Forelimb muscle (tissue), 1 donor: ENCODE measurements around the gene SCUBE3. TPM values are rescaled to one million over a fixed set of nuclear protein-coding genes. Genes with fewer than 3 reads are reported as not detected.

Experiments used
- DNase-seq: peaks from one replicate; pipeline ENCODE4 v3.0.0-alpha.2; 2013; ENCODE audit warnings: low read depth
- polyA plus RNA-seq: library from polyadenylated mRNA; unstranded; fragments of 120-200 nt; gene quantifications from one replicate; pipeline ENCODE4 v1.2.1, GENCODE V29; 2013; ENCODE audit not compliant: insufficient read length

The SCUBE3 gene
- polyA plus RNA-seq, 1 donor, result 0.82 TPM

DNA sequence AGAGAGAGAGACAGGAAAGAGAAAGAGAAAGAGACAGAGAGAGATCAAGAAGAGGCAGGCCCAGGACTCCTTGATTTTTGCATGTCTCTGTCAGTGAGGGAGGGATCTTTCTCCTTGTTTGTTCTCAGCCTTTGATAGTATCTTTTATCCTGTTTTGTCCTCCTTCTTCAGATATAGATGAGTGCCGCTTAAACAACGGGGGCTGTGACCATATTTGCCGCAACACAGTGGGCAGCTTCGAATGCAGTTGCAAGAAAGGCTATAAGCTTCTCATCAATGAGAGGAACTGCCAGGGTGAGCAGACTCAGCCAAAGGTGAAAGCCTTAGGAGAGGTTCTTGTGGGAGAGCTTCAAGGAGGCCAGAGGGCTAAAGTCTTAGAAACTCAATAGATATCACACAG is 25.8 kb downstream of the SCUBE3 start:
- DNase-seq, result no peak

DNA sequence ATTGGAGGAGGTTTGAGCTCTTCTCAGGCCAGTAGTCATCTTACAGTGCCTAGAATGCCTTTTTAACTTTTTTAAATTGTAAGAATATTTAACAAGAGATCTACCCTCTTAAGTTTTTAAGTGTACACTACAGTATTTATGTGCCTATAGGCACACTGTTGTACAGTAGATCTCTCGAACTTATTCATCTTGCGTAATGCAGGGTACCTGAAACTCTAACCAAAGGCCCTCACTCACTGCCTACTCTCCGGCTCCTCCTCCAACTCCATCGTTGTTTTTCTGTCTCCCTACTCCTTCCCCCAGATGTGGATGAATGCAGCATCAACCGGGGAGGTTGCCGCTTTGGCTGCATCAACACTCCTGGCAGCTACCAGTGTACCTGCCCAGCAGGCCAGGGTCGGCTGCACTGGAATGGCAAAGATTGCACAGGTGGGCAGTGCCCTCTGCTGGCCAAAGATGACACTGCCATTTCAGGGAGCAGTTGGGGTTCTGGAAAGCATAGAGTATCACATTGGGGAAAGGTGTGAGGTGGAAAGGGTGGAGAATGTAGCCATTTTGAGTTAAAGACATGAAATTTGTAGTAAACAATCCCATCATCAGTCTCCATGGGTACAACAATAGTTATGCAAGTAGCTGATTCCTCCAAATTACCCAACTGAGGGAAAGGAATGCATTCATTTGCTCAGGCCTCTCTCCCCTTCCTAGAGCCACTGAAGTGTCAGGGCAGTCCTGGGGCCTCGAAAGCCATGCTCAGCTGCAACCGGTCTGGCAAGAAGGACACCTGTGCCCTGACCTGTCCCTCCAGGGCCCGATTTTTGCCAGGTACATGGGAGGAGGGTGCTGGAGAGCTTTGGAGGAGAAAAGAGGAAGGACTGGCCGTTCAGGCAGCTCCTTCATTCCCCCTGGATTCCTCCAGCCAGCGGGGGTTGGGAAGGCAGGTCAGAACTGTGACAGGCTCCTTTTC is 27.4 kb downstream of the SCUBE3 start:
- no peak for DNase-seq

DNA sequence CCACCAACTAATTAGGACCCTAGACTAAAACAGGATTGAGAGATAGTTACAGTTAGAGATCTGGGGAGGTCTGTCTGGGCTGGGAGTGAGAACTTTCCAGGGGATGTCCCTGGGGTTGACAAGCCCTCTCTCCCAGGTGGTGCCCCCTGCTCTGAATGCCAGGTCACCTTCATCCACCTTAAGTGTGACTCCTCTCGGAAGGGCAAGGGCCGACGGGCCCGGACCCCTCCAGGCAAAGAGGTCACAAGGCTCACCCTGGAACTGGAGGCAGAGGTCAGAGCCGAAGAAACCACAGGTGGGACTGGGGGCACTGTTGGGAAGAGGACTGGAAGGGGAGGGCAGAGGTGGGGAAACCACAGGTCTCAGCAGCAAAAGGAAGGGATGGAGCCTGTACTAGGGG is 28.7 kb downstream of the SCUBE3 start:
- DNase-seq, result no peak

DNA sequence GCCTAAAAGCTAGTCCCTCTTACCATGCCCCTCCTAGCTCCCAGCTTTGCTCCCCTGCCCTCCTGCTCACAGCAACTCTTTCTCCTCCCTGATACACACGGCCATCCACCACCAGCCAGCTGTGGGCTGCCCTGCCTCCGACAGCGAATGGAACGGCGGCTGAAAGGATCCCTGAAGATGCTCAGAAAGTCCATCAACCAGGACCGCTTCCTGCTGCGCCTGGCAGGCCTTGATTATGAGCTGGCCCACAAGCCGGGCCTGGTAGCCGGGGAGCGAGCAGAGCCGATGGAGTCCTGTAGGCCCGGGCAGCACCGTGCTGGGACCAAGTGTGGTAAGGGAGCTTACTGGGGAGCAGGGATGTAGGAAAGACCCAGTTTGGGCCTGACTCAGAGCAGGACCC is 29.1 kb downstream of the SCUBE3 start:
- DNase-seq, result no peak

DNA sequence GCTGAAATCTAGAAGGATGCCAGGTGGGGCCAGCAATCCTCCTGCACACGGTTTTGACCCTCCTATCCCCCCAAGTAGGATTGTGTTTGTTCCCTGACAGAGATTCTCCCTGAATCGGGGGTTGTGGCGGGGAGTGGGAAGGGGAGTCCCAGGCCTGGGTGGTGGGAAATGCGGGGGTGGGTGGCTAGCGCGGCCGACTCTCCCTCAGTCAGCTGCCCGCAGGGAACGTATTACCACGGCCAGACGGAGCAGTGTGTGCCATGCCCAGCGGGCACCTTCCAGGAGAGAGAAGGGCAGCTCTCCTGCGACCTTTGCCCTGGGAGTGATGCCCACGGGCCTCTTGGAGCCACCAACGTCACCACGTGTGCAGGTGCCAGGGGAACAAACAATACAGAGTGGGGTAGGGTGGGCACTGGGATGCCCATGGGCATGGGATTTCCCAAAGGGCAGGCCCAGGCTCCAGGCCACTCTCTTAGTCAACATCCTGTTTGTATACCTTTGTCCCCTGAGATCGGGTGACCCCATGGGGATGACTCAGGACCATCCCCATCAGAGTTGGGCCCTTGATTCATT is 29.7 kb downstream of the SCUBE3 start:
- no peak for DNase-seq

DNA sequence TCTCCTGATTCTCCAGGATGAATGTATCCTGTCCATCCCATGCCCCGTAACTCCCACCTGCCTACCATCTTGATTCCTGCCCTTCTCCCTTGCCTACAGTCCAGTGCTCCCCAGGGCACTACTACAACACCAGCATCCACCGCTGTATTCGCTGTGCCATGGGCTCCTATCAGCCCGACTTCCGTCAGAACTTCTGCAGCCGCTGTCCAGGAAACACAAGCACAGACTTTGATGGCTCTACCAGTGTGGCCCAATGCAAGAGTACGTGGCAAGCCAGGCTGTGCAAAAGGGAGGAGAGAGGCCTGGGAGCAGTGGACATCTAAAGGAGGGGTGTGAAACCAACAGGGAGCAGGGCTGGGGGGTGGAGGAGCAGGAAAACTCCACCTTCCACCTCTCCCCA is 30.8 kb downstream of the SCUBE3 start:
- DNase-seq, result no peak

DNA sequence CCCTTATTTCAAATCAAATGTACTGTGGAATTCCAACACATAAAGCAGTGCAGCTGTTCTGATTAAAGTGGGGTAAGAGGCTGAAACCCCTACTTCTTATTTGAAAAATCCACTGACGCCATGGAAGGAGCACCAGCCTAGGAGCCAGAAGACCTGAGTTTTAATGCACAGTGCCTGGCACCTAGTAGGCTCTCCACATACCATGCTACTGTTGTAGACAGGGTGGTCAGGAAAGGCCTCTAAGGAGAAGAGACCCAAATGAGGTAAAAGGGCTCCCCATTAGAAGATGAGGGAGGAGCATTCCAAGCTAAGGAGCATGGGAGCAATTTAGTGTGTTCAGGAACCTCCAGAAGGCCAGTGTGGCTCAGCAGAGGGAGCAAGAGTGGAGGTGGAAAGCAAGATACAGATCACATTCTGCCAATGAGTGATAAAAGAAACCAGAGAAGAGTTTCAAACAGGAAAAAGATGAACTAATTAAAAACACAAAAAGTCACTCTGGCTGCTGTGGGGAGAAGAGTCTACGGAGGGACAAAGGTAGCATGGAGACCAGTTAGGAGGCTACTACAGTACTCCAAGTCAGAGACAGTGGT is 34.0 kb downstream of the SCUBE3 start:
- DNase-seq, result no peak

DNA sequence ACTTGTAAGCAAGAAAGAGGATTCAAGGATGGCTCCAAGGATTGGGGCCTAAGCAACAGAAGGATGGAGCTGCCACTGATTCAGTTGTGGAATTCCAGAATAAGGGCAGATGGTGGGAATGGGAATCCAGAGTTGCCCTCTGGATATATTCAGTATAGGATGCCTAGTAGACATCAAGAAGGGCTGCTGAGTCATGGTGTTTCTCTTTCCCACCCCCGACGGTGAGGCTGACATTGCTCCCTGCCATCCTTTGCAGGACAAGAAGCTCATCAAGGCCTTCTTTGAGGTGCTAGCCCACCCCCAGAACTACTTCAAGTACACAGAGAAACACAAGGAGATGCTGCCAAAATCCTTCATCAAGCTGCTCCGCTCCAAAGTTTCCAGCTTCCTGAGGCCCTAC is 34.5 kb downstream of the SCUBE3 start:
- no peak for DNase-seq

DNA sequence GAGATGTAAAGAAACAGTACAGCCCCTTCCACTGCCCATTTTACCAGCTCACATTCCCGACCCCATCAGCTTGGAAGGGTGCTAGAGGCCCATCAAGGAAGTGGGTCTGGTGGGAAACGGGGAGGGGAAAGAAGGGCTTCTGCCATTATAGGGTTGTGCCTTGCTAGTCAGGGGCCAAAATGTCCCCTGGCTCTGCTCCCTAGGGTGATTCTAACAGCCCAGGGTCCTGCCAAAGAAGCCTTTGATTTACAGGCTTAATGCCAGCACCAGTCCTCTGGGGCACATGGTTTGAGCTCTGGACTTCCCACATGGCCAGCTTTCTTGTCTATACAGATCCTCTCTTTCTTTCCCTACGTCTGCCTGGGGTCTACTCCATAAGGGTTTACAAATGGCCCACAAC is 35.2 kb downstream of the SCUBE3 start:
- DNase-seq, result no peak

DNA sequence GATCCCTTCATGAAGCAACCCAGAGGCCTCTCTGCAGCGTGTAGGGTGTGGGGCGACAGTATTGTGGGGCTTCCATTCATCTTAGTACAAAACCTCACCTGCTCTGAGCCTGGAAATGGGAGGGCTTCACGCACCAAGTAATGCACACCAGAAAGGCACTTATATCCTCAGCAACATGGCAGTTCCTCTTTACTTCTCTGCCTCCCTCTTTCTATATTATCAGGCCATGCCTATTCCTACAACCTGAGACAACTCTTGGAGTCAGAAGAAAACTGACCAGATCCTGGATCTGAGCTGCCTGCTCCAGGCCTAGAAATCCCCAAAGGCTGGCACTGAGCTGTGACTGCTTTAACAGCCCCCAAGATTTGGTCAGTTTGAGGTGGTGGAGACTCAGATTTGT is 38.2 kb downstream of the SCUBE3 start:
- DNase-seq, result no peak

DNA sequence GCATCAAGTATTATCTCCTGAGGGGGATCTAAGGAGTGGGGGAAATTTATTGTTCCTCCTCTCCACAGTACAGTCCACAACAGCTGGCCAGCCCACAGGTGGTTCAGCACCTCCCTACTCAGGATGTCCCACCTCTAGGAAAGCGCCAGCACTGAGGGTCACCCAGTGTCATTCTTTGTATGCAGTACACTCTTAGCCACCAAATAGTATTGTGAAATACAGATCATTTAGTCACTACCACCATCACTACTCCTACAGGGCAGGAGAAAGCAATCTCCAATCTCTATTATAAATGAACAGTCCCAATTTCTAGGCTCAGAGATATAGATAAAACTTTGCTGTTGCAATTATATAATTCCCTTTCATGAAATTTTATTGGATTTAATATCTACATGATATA is 39.5 kb downstream of the SCUBE3 start:
- DNase-seq, result no peak

DNA sequence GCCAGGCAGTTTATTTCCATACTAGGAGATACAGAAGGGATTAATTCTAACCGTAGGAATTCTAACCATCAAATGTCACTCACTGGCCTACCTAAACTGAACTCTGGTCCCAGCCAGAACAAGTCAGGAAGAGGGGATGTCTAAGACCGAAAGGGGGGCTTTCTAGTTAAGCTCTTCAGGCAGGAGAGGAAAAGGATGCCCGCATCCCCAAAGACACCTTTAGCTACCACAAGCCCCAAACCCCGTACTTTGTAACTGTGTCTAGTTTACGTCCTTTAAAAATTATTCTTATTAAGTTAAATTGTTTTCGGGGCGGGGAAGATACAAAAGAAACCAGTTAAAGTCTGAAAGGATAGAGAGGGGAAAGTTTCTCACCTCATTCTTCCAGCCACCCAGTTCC is 44.6 kb downstream of the SCUBE3 start:
- no peak for DNase-seq

DNA sequence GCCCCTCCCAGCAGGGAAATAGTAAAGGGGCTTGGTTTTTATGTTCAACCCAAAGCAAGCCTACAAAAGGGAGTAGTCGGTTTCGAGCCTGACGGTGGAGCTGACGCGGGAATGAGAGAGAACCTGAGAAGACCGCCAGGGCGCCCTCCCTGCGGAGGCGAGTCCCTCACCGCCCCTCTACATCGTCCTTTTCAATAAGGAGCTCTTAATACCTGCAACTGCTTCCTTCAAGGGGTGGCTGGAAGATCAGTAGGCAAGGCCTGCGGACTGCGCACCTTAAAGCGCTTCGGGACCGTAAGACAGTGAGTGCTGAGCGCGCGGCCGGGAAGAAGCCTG is 45.1 kb downstream of the SCUBE3 start:
- DNase-seq, result no peak

DNA sequence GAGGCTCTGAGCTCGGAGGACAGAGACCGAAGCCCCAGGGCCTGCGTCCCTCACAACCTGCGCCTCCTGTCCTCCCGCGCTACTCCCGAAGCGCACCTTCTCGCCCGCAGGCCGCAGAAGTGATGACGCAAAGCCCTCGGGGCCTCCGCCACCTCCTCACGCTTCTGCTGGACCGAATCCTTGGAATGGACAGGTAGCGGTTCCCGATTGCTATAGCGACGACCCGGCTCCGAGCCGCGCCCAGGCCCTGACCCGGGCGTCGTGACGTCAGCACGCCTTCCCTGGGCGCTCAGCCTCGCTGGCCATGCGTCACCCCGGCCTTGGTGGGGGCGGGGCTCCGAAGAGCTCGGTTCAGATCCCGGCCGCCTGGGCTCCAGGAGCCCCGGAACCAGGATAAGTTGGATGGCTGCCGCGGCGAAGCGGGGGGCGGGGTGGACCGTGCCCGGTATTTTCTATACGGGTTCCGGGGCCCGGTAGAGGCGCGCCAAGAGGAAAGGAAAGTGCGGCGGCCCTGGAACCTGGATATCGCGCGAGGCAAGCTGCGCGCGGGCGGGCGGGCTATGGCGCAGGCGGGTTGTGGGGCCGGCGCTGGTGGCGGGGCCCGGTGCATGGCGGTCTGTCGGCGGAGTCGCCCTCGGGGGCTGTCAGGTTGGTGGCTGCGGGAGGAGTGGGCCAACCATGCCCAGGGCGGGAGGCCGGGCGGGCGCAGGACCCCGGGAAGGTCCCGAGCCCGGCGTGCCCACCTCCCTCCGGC is 45.6 kb downstream of the SCUBE3 start, which contains the start of gene ZNF76:
TSS of gene ZNF76 (plus strand) at position 542 of the 754 bp plus-strand sequence. CDS start 21,417 bp downstream, outside the sequence.
- DNase-seq, result peak; percentile 83

DNA sequence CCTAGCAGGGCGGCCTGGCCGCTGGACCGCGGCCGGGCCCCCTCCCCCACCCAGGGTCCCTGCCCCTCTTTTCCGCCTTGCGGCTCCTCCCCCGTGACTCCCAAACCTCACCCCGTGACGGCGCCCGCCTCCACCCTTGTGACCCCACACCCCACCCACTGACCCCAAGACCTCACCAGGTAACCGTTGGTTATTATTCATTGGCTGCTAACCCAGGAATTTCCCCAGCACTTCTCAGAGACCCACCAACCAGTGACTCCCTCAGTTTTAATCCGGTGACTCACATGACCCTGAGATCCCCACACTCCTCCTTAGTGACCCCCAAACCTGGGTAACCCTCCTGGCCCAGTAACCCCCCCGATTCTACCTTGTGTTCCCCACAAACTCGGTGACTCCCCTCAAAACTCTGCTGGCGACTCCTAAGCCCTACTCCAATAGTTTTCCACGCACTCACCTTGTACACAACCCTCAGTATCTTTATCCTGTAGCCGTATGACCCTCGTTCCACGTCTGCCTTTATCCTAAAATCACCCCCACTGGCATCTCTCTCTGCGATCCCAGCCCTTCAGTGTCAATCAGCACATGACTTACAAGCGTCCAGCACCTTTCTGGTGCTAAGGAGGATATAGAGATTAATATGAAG is 46.3 kb downstream of the SCUBE3 start:
- no peak for DNase-seq

DNA sequence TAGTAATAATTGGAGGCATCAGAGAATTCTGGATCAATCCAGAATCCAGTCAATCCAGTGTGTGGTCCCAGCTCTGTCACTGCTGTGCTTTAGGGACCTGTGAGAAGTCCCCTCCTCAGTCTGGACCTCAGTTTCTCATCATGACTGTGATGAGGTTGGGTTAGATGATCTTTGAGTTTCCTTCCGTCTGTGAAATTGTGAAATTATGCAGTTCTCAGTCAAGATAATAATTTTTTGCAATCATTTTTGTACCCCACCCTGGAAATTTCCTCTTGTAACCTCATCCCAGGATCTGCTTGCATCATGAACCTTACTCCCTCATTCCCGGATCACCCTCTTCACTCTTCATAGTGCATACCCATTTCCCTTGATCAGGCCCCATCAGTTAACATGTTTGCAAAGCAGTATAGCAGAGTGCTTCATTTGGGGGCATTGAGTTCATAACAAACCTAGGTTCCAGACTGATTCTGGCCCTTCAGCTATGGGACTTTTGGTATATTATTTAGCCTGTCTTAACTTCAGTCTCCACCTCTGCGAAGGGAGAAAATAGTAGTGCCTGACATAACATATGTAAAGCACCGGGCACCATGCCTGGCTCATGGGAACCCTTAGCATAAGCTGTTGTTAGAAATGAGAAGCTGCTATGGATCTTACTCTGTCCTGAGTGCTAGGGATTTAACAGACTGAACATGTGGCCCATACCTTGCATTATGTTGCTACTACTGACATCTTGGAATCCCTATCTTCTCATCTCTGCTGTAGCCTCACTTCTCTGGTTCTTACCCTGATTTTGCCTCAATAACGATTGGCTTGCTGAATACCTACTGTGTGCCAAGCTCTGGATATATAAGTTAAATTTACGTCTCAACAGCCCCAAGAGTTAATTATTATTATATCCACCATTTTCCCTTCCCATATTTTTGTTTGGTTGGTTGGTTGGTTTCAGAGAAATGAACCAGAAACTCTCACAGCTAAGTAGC is 47.1 kb downstream of the SCUBE3 start:
- no peak for DNase-seq

DNA sequence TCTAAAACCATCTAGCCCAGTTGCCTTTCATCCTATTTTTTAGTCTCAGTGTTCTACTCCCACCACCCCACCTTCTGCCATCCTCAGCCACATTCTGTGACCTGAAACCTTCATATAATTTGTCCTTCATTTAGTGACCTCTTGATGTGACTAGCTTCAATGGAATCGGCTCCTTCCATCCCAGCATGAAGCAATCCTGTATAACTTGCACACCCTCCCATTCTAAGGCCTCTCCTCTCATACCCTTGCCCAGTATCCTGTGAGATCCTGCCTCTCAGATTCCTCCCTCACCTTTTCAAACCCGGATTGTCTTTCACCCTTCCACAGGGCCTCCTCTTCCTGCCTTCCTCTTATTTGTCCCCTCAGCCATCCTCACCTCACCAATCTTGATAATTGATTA is 48.8 kb downstream of the SCUBE3 start:
- no peak for DNase-seq

DNA sequence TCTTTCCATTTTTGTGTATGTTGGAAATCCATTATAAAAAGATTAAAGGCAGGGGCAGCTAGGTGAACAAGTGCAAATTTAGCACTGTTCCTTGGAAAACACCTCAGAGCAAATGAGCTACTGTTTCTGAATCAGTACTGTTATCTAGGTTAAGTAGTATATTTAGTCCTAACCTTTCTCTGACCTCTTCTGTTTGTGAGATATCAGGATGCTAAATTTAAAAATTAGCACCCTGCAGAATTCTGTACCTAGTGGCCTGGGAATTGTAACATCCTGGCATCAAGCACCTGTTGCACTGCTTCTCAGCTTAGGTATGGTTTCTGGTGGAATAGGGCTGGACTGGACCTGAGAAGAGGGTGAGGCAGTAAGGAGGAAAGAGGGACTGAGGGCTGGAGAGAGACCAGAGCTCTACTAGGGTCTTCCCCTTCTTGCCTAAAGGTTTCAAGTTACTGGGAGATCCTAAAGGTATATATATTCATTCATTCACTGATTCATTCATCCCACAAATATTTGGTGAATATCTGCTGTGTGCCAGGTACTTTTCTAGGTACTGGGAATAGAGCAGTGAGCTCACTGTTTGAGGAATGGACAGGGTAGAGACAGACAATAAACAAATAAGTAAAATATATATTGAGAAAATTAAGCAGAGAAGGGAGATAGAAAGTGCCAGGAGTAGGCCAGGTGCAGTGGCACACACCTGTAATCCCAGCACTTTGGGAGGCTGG is 51.0 kb downstream of the SCUBE3 start:
- DNase-seq, result no peak

DNA sequence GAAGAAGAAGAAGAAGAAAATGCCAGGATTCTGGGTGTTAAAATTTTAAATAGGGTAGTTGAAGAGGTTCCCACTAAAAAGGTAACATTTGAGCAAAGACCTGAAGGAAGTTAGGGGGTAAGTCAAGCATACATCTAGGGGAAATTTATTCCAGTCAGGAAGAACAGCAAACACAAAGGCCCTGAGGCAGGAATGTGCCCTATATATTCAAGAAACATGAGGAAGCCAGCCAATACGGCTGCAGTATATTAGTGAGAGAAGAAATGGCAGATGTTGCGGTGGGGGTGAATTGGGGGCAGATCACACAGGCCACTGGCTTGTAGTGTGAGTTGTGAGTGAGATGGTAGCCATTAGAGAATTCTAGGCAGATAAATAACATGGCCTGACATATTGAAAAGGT is 51.8 kb downstream of the SCUBE3 start:
- DNase-seq, result no peak

DNA sequence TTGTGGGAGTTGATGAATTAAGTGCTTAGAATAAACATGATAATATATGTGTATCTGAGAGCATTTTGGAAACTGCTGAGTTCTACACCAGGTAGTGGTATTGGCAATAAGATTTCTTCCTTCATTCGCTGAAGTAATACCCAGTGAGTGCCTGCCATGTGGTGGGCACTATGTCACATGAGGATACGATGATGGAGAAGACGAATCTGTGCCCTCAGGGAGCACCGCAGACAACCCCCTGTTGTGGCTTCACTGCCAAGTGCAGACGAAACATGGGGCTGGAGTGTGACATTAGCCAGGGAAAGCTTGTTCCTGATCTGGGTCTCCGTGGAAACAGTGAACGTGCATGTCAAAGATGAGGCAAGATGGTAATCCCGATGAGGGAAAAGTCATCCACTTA is 53.7 kb downstream of the SCUBE3 start:
- DNase-seq, result no peak
